Subcutaneous abdominal adipose tissue (tissue), 5 donors: Measurements from ENCODE around the gene AP3B1.

Experiments
- H3K27ac ChIP-seq: one replicate; pipeline ENCODE4 v1.7.0; 2013; ENCODE audit warnings: low read depth, mild to moderate bottlenecking, inconsistent platforms, low read length, moderate library complexity
- H3K27me3 ChIP-seq, 5 donors: one replicate each; pipeline ENCODE4 v1.7.0; 2013; ENCODE audit warnings: low read length in 5 of 5, inconsistent platforms in 1 of 5; ENCODE audit not compliant: control insufficient read depth in 5 of 5, insufficient read depth in 4 of 5
- H3K36me3 ChIP-seq, 5 donors: one replicate each; pipeline ENCODE4 v1.7.0; 2013; ENCODE audit warnings: low read length in 5 of 5; ENCODE audit not compliant: control insufficient read depth in 5 of 5, insufficient read depth in 5 of 5
- H3K4me1 ChIP-seq, 5 donors: one replicate each; pipeline ENCODE4 v1.7.0; 2013; ENCODE audit warnings: low read length in 5 of 5, mild to moderate bottlenecking in 3 of 5, moderate library complexity in 1 of 5; ENCODE audit not compliant: control insufficient read depth in 5 of 5, insufficient read depth in 5 of 5
- H3K4me3 ChIP-seq, 5 donors: one replicate each; pipeline ENCODE4 v1.7.0; 2013; ENCODE audit warnings: low read length in 5 of 5, low read depth in 1 of 5
- H3K9ac ChIP-seq, 5 donors: one replicate each; pipeline ENCODE4 v1.7.0; 2013; ENCODE audit warnings: low read length in 5 of 5, mild to moderate bottlenecking in 4 of 5, moderate library complexity in 3 of 5
- H3K9me3 ChIP-seq, 5 donors: one replicate each; pipeline ENCODE4 v1.7.0; 2013; ENCODE audit warnings: low read length in 5 of 5; ENCODE audit not compliant: control insufficient read depth in 5 of 5
- donor health status: healthy.
- donor health status: healthy.
- donor health status: healthy.
- donor health status: healthy.
- donor health status: healthy.

Gene AP3B1

GRCh38 chr5:78232163-78232562 is 62.3 kb downstream of the AP3B1 start:
- Histone ChIP-seq H3K27me3 (no peaks in the 10 kb centered on the region), H3K27ac (no peak overlapping the region), H3K4me3 (no peak overlapping the region)

GRCh38 chr5:78224358-78224757 is 70.1 kb downstream of the AP3B1 start:
- no peaks in the 10 kb centered on the region for H3K4me1 ChIP-seq
- no peak overlapping the region for H3K4me3 ChIP-seq
- no peaks in the 10 kb centered on the region for H3K27me3 ChIP-seq
- H3K27ac ChIP-seq, result no peak overlapping the region
- H3K36me3 ChIP-seq, result peaks cover 10 to 45% (median 23%) of the 10 kb centered on the region in 5 donors
- no peak overlapping the region for H3K9ac ChIP-seq
- peaks cover 7 to 17% (median 15%) of the 10 kb centered on the region in 5 donors for H3K9me3 ChIP-seq

More at GRCh38 chr5:78232163-78232562, 62.3 kb downstream of the AP3B1 start:
- H3K36me3 ChIP-seq, result peaks cover 0 to 9% (median 1%) of the 10 kb centered on the region in 5 donors
- no peaks in the 10 kb centered on the region for H3K9me3 ChIP-seq
- H3K9ac ChIP-seq, result no peak overlapping the region
- no peaks in the 10 kb centered on the region for H3K4me1 ChIP-seq

GRCh38 chr5:78221964-78222451 is 72.5 kb downstream of the AP3B1 start:
- no peaks in the 10 kb centered on the region for H3K4me1 ChIP-seq
- H3K9me3 ChIP-seq, result peaks cover 7 to 17% (median 15%) of the 10 kb centered on the region in 5 donors
- H3K27ac ChIP-seq, result no peak overlapping the region
- no peaks in the 10 kb centered on the region for H3K27me3 ChIP-seq
- H3K9ac ChIP-seq, result no peak overlapping the region
- peaks cover 10 to 34% (median 20%) of the 10 kb centered on the region in 5 donors for H3K36me3 ChIP-seq
- no peak overlapping the region for H3K4me3 ChIP-seq

- Histone ChIP-seq H3K9ac (no peak overlapping the region), H3K36me3 (peaks cover 10 to 32% (median 20%) of the 10 kb centered on the region in 5 donors), H3K4me3 (no peak overlapping the region), H3K9me3 (peaks cover 7 to 17% (median 15%) of the 10 kb centered on the region in 5 donors), H3K27ac (no peak overlapping the region), H3K27me3 (no peaks in the 10 kb centered on the region), H3K4me1 (no peaks in the 10 kb centered on the region)
Measured at GRCh38 chr5:78221467-78221866, 73.0 kb downstream of the AP3B1 start.

- H3K27ac ChIP-seq, result no peak overlapping the region
- no peaks in the 10 kb centered on the region for H3K27me3 ChIP-seq
- peaks cover 5 to 11% (median 9%) of the 10 kb centered on the region in 5 donors for H3K36me3 ChIP-seq
- H3K4me1 ChIP-seq, result peaks cover 0 to 6% (median 5%) of the 10 kb centered on the region in 5 donors
- no peak overlapping the region for H3K9ac ChIP-seq
- peaks cover 0 to 3% (median 3%) of the 10 kb centered on the region in 5 donors for H3K9me3 ChIP-seq
- H3K4me3 ChIP-seq, result no peak overlapping the region
Measured at GRCh38 chr5:78215972-78216371, 78.5 kb downstream of the AP3B1 start.

- Histone ChIP-seq H3K4me3 (no peak overlapping the region), H3K9me3 (no peaks in the 10 kb centered on the region), H3K27me3 (no peaks in the 10 kb centered on the region), H3K4me1 (peaks cover 0 to 6% (median 5%) of the 10 kb centered on the region in 5 donors), H3K27ac (no peak overlapping the region), H3K9ac (no peak overlapping the region), H3K36me3 (peaks cover 5 to 7% (median 6%) of the 10 kb centered on the region in 5 donors)
Measured at GRCh38 chr5:78215565-78215964, 78.9 kb downstream of the AP3B1 start.

- H3K9ac ChIP-seq, result peak overlapping the region in 1 of 5 donors; percentile 41
- H3K27me3 ChIP-seq, result no peaks in the 10 kb centered on the region
- H3K9me3 ChIP-seq, result no peaks in the 10 kb centered on the region
- H3K36me3 ChIP-seq, result peaks cover 5 to 6% (median 6%) of the 10 kb centered on the region in 5 donors
- H3K27ac ChIP-seq, result no peak overlapping the region
- no peak overlapping the region for H3K4me3 ChIP-seq
- peaks cover 0 to 6% (median 5%) of the 10 kb centered on the region in 5 donors for H3K4me1 ChIP-seq
Measured at GRCh38 chr5:78213799-78214198, 80.7 kb downstream of the AP3B1 start.

- Histone ChIP-seq H3K27ac (no peak overlapping the region), H3K36me3 (peaks cover 7 to 16% (median 9%) of the 10 kb centered on the region in 5 donors), H3K4me3 (no peak overlapping the region), H3K9me3 (no peaks in the 10 kb centered on the region), H3K9ac (no peak overlapping the region), H3K27me3 (no peaks in the 10 kb centered on the region), H3K4me1 (peaks cover 0 to 6% (median 5%) of the 10 kb centered on the region in 5 donors)
Measured at GRCh38 chr5:78211052-78211451, 83.4 kb downstream of the AP3B1 start.

- H3K4me1 ChIP-seq, result no peaks in the 10 kb centered on the region
- no peak overlapping the region for H3K27ac ChIP-seq
- H3K27me3 ChIP-seq, result no peaks in the 10 kb centered on the region
- no peak overlapping the region for H3K9ac ChIP-seq
- no peak overlapping the region for H3K4me3 ChIP-seq
- no peaks in the 10 kb centered on the region for H3K9me3 ChIP-seq
- H3K36me3 ChIP-seq, result peaks cover 2 to 27% (median 11%) of the 10 kb centered on the region in 5 donors
Measured at GRCh38 chr5:78204241-78204640, 90.3 kb downstream of the AP3B1 start.

GRCh38 chr5:78203815-78204214 is 90.7 kb downstream of the AP3B1 start:
- Histone ChIP-seq H3K27me3 (no peaks in the 10 kb centered on the region), H3K27ac (no peak overlapping the region), H3K4me1 (no peaks in the 10 kb centered on the region), H3K36me3 (peaks cover 2 to 27% (median 13%) of the 10 kb centered on the region in 5 donors), H3K4me3 (no peak overlapping the region), H3K9me3 (no peaks in the 10 kb centered on the region), H3K9ac (no peak overlapping the region)
